Measurements from ENCODE around the gene RTF1. TPM values are rescaled to one million over a fixed set of nuclear protein-coding genes. Genes with fewer than 3 reads are reported as not detected.
A peak's percentile ranks its signal among the peaks of the same experiment; 100 is the strongest.

RTF1 gene
- total and polyA plus RNA-seq, 7 experiments from 2014 or later: 11.7 to 41.3 (median 36.2) TPM

DNA sequence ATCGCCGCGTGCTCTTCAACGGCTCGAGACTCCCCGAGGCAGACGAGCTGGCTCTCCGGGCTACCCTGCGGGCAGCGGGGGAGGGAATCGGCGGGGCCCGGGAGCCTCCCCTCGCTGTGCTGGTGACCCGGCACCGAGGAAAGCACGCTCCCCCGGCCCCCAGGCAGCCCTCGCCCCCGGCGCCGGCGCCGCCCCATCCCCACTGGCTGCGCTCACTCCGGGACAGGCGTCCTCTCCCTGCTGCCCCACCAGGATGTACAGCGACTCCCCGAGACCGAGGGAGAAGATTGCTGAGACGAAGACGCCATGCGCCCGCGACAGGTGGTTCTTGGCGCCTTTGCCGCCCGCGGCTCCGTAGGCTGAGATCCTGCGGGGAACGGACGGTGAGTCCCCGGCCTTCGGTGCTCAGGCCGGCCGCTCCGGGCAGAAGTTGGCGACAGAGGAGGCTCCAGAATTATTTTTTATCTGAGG, 95.0 kb downstream of the RTF1 start:
- ChIA-PET POLR2A (no interaction called here), CTCF (no interaction called here)
- peaks cover 8 to 18% of the 10 kb centered on the region in 2 donors for H3K27me3 ChIP-seq (ENCODE audit: control insufficient read depth in 2 of 2, insufficient read depth in 2 of 2, low read length in 2 of 2)
- H3K9me3 ChIP-seq (ENCODE audit: control insufficient read depth in 2 of 3, low read length in 3 of 3): no peaks in the 10 kb centered on the region
- H3K27me3 Mint-ChIP-seq: peaks cover 15 to 53% (median 17%) of the 10 kb centered on the region in 5 donors
- peaks cover 0 to 5% (median 0%) of the 10 kb centered on the region in 5 donors for H3K36me3 Mint-ChIP-seq
- H3K4me3 Mint-ChIP-seq: peak overlapping the region; percentile 68 to 84 (median 76)
- peak; percentile 19 for ATAC-seq
- H3K4me1 ChIP-seq (ENCODE audit: control insufficient read depth in 2 of 2, insufficient read depth in 2 of 2, low read length in 2 of 2): peaks cover 9 to 22% of the 10 kb centered on the region in 2 donors
- intact Hi-C loops (cut with micrococcal nuclease): loop anchor here in 1 of 2 donors (1.0 to 2.0 kb wide), 2 partner anchors 10 to 17 kb away; no protein-coding TSS in a partner anchor
- peak overlapping the region; percentile 56 for H3K4me3 ChIP-seq (ENCODE audit: low read length)
- no peaks in the 10 kb centered on the region for H3K9me3 Mint-ChIP-seq
- no peaks in the 10 kb centered on the region for H3K36me3 ChIP-seq (ENCODE audit: control insufficient read depth in 2 of 3, insufficient read depth in 3 of 3, low read length in 3 of 3)
- H3K27ac Mint-ChIP-seq: no peak overlapping the region
- H3K4me1 Mint-ChIP-seq: peaks cover 16 to 26% (median 24%) of the 10 kb centered on the region in 7 donors
- no peak for DNase-seq
- H3K27ac ChIP-seq (ENCODE audit: low read depth, low read length): no peak overlapping the region

DNA sequence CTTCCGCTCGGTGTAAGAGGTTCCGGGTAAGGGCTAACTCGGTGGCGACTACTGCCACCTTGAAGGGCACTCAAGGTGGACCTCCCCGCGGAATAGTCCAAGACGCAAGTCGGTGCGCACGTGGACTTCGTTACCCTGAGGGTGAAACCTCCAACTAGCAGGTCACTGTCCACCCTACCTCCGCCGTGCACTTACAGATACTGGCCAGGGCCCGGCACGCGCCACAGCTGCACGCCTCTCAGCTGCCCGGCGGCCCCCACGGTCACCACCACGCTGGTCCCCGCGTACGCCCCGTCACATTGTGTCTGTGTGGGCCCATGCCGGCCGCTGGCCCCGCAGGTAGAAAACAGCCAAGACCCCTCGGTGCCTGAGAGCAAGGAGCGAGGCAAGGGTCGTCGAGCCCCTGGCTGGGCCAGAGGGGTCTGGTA, 95.6 kb downstream of the RTF1 start:
- Histone ChIP-seq H3K27me3 (ENCODE audit: control insufficient read depth in 2 of 2, insufficient read depth in 2 of 2, low read length in 2 of 2) (peaks cover 8 to 18% of the 10 kb centered on the region in 2 donors), H3K36me3 (ENCODE audit: control insufficient read depth in 2 of 3, insufficient read depth in 3 of 3, low read length in 3 of 3) (peaks cover 0 to 4% (median 0%) of the 10 kb centered on the region in 3 experiments), H3K27ac (ENCODE audit: low read depth, low read length) (no peak overlapping the region), H3K9me3 (ENCODE audit: control insufficient read depth in 2 of 3, low read length in 3 of 3) (no peaks in the 10 kb centered on the region), H3K4me3 (ENCODE audit: low read length) (peak overlapping the region; percentile 56), H3K4me1 (ENCODE audit: control insufficient read depth in 2 of 2, insufficient read depth in 2 of 2, low read length in 2 of 2) (peaks cover 9 to 22% of the 10 kb centered on the region in 2 donors)
- Mint-ChIP-seq H3K4me3 (peak overlapping the region; percentile 48 to 84 (median 76)), H3K9me3 (no peaks in the 10 kb centered on the region), H3K27me3 (peaks cover 15 to 52% (median 17%) of the 10 kb centered on the region in 5 donors), H3K36me3 (peaks cover 0 to 8% (median 0%) of the 10 kb centered on the region in 5 donors), H3K4me1 (peaks cover 16 to 26% (median 24%) of the 10 kb centered on the region in 7 donors), H3K27ac (no peak overlapping the region)
- POLR2A ChIA-PET: no interaction called here
- intact Hi-C loops (cut with micrococcal nuclease): loop anchor here in 1 of 2 donors (1.0 to 2.0 kb wide), 2 partner anchors 10 to 18 kb away; no protein-coding TSS in a partner anchor
- CTCF ChIA-PET: no interaction called here
- DNase-seq (no peak), ATAC-seq (peak; percentile 17)

DNA sequence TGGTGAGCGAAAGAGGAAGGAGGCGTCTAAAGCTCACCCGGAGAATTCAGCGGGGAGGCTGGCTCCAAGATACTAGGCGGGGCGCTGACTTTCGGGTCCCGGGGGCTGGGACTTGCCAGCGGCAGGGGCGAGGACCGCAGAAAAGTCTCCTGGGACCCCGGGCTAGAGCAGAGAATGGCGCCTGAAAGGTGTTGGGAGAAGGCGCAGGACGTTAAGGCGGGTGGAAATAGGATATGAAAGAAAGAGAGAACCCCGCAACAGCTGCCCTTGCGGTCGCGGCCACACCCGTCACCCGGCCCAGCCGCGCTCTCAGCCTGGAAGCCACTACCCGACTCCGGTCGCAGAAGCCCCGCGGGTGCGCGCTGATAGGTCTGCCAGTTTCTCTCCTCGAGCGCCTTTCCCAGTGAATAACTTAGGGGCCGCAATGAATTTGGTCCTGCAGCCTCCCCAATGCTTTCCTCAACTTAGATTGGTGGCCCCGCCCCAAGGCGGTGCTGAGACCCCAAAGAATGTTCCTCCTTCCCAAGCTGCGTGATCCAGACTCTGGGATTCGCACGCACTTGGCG, 96.1 kb downstream of the RTF1 start:
- no peaks in the 10 kb centered on the region for H3K9me3 Mint-ChIP-seq
- peaks cover 8 to 18% of the 10 kb centered on the region in 2 donors for H3K27me3 ChIP-seq (ENCODE audit: control insufficient read depth in 2 of 2, insufficient read depth in 2 of 2, low read length in 2 of 2)
- H3K36me3 Mint-ChIP-seq: peaks cover 0 to 11% (median 4%) of the 10 kb centered on the region in 5 donors
- peaks cover 15 to 47% (median 17%) of the 10 kb centered on the region in 5 donors for H3K27me3 Mint-ChIP-seq
- ChIA-PET CTCF (no interaction called here), POLR2A (no interaction called here)
- ATAC-seq: peak; percentile 63
- peaks cover 9 to 22% of the 10 kb centered on the region in 2 donors for H3K4me1 ChIP-seq (ENCODE audit: control insufficient read depth in 2 of 2, insufficient read depth in 2 of 2, low read length in 2 of 2)
- peak overlapping the region; percentile 56 for H3K4me3 ChIP-seq (ENCODE audit: low read length)
- peak in 2 of 9 donors; percentile 33 to 34 for DNase-seq
- no peak overlapping the region for H3K27ac ChIP-seq (ENCODE audit: low read depth, low read length)
- peaks cover 0 to 9% (median 0%) of the 10 kb centered on the region in 3 experiments for H3K36me3 ChIP-seq (ENCODE audit: control insufficient read depth in 2 of 3, insufficient read depth in 3 of 3, low read length in 3 of 3)
- no peak overlapping the region for H3K27ac Mint-ChIP-seq
- no peaks in the 10 kb centered on the region for H3K9me3 ChIP-seq (ENCODE audit: control insufficient read depth in 2 of 3, low read length in 3 of 3)
- H3K4me1 Mint-ChIP-seq: peaks cover 16 to 26% (median 24%) of the 10 kb centered on the region in 7 donors
- intact Hi-C loops (cut with micrococcal nuclease): loop anchor here in 1 of 2 donors (1.0 to 2.0 kb wide), 2 partner anchors 11 to 18 kb away; no protein-coding TSS in a partner anchor
- H3K4me3 Mint-ChIP-seq: peak overlapping the region; percentile 48 to 84 (median 76)

DNA sequence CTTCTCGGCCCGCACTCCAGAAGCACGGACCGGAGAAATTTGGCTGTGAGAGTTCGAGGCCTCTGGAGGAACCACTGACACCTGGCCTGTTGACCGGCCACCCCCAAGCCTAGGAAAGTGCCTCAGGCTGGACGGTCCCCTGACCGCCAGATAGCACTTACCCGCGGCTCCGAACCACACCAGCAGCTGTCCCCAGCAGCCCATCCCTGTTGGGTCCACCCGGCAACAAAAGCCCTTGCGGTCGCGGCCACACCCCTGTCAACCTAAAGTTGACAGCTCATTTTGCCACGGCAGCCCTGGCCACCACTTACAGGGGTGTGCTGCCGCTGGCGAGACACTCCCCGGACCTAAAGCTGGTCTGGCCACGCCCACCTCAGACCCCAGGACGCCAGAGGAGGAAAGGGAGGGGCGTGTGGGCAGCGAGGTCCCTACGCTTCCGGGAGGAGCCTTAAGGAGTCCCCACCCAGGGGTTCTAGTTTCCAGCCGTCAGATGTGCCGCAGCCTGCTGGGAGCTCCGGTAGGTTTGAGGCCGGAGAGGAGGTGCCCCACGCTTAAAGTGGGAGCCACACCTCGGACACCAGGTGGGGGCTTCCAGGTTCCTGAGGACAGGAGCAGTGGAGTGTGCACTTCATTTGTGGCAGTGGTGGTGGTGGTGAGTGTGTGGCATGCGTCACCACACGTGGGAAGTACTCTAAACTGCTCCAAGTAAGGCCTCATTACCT, 96.8 kb downstream of the RTF1 start, which contains the start of gene LTK:
Gene LTK (minus strand): TSS at position 322 of the 722 bp plus-strand sequence. CDS start 118 bp downstream, at position 204.
- intact Hi-C loops (cut with micrococcal nuclease): loop anchor here in 1 of 2 donors (2.0 kb wide), 1 partner anchor 19 kb away; no protein-coding TSS in a partner anchor
- Histone ChIP-seq H3K36me3 (ENCODE audit: control insufficient read depth in 2 of 3, insufficient read depth in 3 of 3, low read length in 3 of 3) (peaks cover 0 to 9% (median 0%) of the 10 kb centered on the region in 3 experiments), H3K9me3 (ENCODE audit: control insufficient read depth in 2 of 3, low read length in 3 of 3) (no peaks in the 10 kb centered on the region), H3K27me3 (ENCODE audit: control insufficient read depth in 2 of 2, insufficient read depth in 2 of 2, low read length in 2 of 2) (peaks cover 8 to 18% of the 10 kb centered on the region in 2 donors), H3K4me1 (ENCODE audit: control insufficient read depth in 2 of 2, insufficient read depth in 2 of 2, low read length in 2 of 2) (peaks cover 9 to 22% of the 10 kb centered on the region in 2 donors), H3K4me3 (ENCODE audit: low read length) (peak within 1 kb of the TSS; percentile 56), H3K27ac (ENCODE audit: low read depth, low read length) (no peak within 1 kb of the TSS)
- DNase-seq (no peak), ATAC-seq (peak; percentile 37)
- peaks cover 15 to 42% (median 17%) of the 10 kb centered on the region in 5 donors for H3K27me3 Mint-ChIP-seq
- H3K27ac Mint-ChIP-seq: no peak within 1 kb of the TSS
- ChIA-PET POLR2A (interaction anchor here (0.5 kb wide), 1 partner anchor 1890 kb away, joined by 3 read pairs; no protein-coding TSS in a partner anchor), CTCF (no interaction called here)
- H3K4me1 Mint-ChIP-seq: peaks cover 16 to 26% (median 24%) of the 10 kb centered on the region in 7 donors
- peaks cover 0 to 12% (median 5%) of the 10 kb centered on the region in 5 donors for H3K36me3 Mint-ChIP-seq
- peak within 1 kb of the TSS; percentile 48 to 84 (median 76) for H3K4me3 Mint-ChIP-seq
- no peaks in the 10 kb centered on the region for H3K9me3 Mint-ChIP-seq

DNA sequence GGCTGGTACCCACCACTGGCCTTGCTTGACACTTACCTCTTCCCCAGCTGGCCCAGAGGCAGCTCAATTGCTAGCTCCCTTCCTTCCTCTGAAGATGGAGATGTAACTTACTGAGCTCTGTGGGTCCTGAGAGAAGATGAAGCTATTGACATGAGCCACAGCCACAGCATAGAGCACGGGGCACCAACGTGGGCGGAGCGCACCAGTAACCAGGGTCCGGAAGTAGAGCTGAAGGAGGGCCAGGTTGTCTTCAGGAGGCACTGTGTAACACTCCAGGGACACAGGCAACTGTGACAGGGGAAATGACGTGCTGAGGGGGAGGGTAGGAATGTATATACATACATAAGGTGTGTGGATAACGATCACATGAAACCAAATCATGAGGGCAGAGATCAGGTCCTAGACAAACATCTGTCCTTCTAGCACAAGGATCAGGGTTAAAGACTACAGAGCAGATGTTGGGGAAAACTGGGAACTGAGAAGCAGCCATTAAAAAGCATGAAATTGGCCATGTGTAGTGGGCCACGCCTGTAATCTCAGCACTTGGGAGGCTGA, 101.1 kb downstream of the RTF1 start:
- Histone ChIP-seq H3K27me3 (ENCODE audit: control insufficient read depth in 2 of 2, insufficient read depth in 2 of 2, low read length in 2 of 2) (peaks cover 0 to 7% of the 10 kb centered on the region in 2 donors), H3K36me3 (ENCODE audit: control insufficient read depth in 2 of 3, insufficient read depth in 3 of 3, low read length in 3 of 3) (peaks cover 0 to 31% (median 0%) of the 10 kb centered on the region in 3 experiments), H3K27ac (ENCODE audit: low read depth, low read length) (no peak overlapping the region), H3K9me3 (ENCODE audit: control insufficient read depth in 2 of 3, low read length in 3 of 3) (no peaks in the 10 kb centered on the region), H3K4me1 (ENCODE audit: control insufficient read depth in 2 of 2, insufficient read depth in 2 of 2, low read length in 2 of 2) (peaks cover 0 to 10% of the 10 kb centered on the region in 2 donors), H3K4me3 (ENCODE audit: low read length) (no peak overlapping the region)
- no peak for DNase-seq
- Mint-ChIP-seq H3K9me3 (no peaks in the 10 kb centered on the region), H3K27ac (peak overlapping the region in 2 of 9 donors; percentile 41), H3K4me1 (peaks cover 7 to 18% (median 14%) of the 10 kb centered on the region in 7 donors), H3K36me3 (peaks cover 0 to 21% (median 10%) of the 10 kb centered on the region in 5 donors), H3K27me3 (peaks cover 0 to 13% (median 6%) of the 10 kb centered on the region in 5 donors), H3K4me3 (no peak overlapping the region)
- intact Hi-C loops (cut with micrococcal nuclease): no loop called here
- ChIA-PET POLR2A (no interaction called here), CTCF (no interaction called here)
- ATAC-seq: no peak

DNA sequence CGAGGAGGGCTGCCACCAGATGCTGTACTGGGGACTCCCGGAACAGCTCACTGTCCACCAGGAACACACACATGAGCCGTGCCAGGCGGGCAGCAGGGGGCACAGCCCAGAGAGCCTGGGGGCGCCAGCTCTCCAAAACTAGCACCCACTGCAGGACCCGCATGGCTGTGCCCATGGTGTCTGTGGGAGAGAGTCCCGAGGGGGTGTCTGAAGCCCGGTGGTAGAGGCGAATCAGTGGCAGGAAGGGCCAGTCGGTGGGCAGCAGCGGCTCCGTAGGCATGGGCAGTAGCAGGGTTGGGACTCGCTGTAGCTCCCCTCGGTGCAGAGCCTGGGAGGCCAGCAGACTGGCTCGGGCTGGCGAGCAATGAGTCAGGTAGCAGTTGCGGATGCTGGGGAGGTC, 103.7 kb downstream of the RTF1 start:
- peaks cover 0 to 5% (median 0%) of the 10 kb centered on the region in 7 donors for H3K4me1 Mint-ChIP-seq
- Histone ChIP-seq H3K9me3 (ENCODE audit: control insufficient read depth in 2 of 3, low read length in 3 of 3) (no peaks in the 10 kb centered on the region), H3K4me1 (ENCODE audit: control insufficient read depth in 2 of 2, insufficient read depth in 2 of 2, low read length in 2 of 2) (no peaks in the 10 kb centered on the region), H3K4me3 (ENCODE audit: low read length) (no peak overlapping the region), H3K27me3 (ENCODE audit: control insufficient read depth in 2 of 2, insufficient read depth in 2 of 2, low read length in 2 of 2) (no peaks in the 10 kb centered on the region), H3K36me3 (ENCODE audit: control insufficient read depth in 2 of 3, insufficient read depth in 3 of 3, low read length in 3 of 3) (peaks cover 0 to 45% (median 0%) of the 10 kb centered on the region in 3 experiments), H3K27ac (ENCODE audit: low read depth, low read length) (no peak overlapping the region)
- no peaks in the 10 kb centered on the region for H3K9me3 Mint-ChIP-seq
- no peak overlapping the region for H3K27ac Mint-ChIP-seq
- ChIA-PET CTCF (no interaction called here), POLR2A (no interaction called here)
- H3K4me3 Mint-ChIP-seq: no peak overlapping the region
- no peak for DNase-seq
- intact Hi-C loops (cut with micrococcal nuclease): no loop called here
- H3K36me3 Mint-ChIP-seq: peaks cover 0 to 25% (median 10%) of the 10 kb centered on the region in 5 donors
- H3K27me3 Mint-ChIP-seq: no peaks in the 10 kb centered on the region
- ATAC-seq: no peak

Data from naive thymus-derived CD4-positive, alpha-beta T cell (primary cell).